Measurements from ENCODE around the gene PANK4. TPM values are rescaled to one million over a fixed set of nuclear protein-coding genes. Genes with fewer than 3 reads are reported as not detected.

PANK4 gene
- total and polyA plus RNA-seq, 2 of the 8 experiments (the other 6 are each of a cell fraction or from before 2014, with no cell fraction given), result 20.1 to 29.7 TPM

DNA sequence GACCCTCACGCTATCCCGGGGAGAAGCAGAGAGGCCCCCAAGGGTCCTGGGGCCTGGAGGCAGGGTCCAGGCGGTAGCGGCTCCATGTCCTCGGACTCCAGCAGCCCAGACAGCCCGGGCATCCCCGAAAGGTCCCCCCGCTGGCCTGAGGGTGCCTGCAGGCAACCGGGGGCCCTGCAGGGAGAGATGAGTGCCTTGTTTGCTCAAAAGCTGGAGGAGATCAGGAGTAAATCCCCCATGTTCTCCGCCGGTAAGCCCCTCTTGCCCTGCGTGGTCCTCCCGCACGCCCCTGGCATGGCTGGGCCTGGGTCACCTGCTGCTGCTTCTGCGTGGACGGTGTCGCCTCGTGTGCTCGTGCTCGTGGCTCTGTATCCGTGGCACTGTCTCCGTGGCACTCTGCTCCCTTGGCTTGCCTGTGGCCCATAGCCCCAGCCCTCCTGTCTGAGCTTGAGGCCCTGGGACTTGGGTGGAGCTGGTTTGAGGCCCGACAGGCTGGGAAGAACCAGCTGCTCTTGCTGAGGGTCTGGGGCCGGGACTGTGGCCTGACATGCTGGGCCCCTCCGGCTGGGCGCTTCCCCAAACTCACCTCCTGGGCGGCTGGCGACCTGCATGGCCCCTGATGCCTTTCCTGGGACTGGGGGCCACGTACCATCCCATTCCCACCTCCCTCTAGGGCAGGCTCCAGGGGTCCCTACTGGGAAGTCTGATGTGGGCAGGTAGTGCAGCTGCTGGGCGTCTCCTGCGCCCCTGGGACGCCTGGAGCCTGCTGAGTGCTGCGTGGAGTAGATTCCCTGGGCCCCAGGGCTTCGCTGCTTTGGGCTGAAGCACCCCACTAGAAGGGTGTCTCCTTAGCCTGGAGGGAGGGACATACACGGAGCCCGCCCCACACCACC is 23.5 kb downstream of the PANK4 start:
- Histone ChIP-seq H3K27me3 (replicated peaks in 1 of 4; ENCODE audit: control insufficient read depth in 3 of 4, extremely low read depth in 1 of 4, insufficient read depth in 3 of 4, low read length in 3 of 4) (peaks cover 0 to 2% (median 0%) of the 10 kb centered on the region in 4 experiments; a peak in 3 of 7 replicates), H3K14ac (ENCODE audit: insufficient read length) (no peak overlapping the region), H3K23ac (ENCODE audit: insufficient read length) (no peak overlapping the region), H2AFZ (ENCODE audit: low read length) (no peak overlapping the region), H2BK12ac (ENCODE audit: low read depth, low read length) (0 out of 2 replicates have a peak overlapping the region, but pooled peaks have one; percentile 39), H3K56ac (replicated peaks; ENCODE audit: insufficient read length, low read depth, low read length) (no peak overlapping the region), H3K18ac (ENCODE audit: extremely low read depth, low read length) (no peak overlapping the region), H4K5ac (ENCODE audit: insufficient read length, low read depth, low read length) (no peak overlapping the region), H2BK20ac (ENCODE audit: low read length) (no peak overlapping the region), H2BK15ac (ENCODE audit: low read length) (no peak overlapping the region), H3K9ac (replicated peaks in 1 of 4; ENCODE audit: extremely low read depth in 1 of 4, low read depth in 3 of 4, low read length in 3 of 4) (no peak overlapping the region), H3K9me3 (ENCODE audit: insufficient read depth in 2 of 2, low read depth in 1 of 2, low read length in 1 of 2) (no peaks in the 10 kb centered on the region), H3K79me2 (ENCODE audit: control insufficient read depth in 1 of 2, insufficient read depth in 2 of 2, low read length in 2 of 2) (no peaks in the 10 kb centered on the region), H2AK5ac (ENCODE audit: low read depth, low read length) (no peak overlapping the region), H4K8ac (ENCODE audit: extremely low read depth, insufficient read depth, low read length) (no peak overlapping the region; the same call in 1 of the 2 replicates), H3K79me1 (ENCODE audit: low read depth, low read length) (no peaks in the 10 kb centered on the region), H2BK120ac (replicated peaks; ENCODE audit: low read depth, low read length) (no peak overlapping the region), H3K23me2 (ENCODE audit: low read depth, low read length) (no peaks in the 10 kb centered on the region), H3K36me3 (ENCODE audit: control insufficient read depth in 2 of 4, insufficient read depth in 4 of 4, low read length in 3 of 4) (peaks cover 0 to 2% (median under 1%) of the 10 kb centered on the region in 4 experiments; a peak in 2 of 8 replicates), H3K4ac (replicated peaks; ENCODE audit: insufficient read length, low read depth, low read length) (peak overlapping the region; percentile 53), H2BK5ac (ENCODE audit: low read depth, low read length) (no peak overlapping the region), H4K91ac (replicated peaks; ENCODE audit: insufficient read length, low read length) (no peak overlapping the region), H3K27ac (ENCODE audit: low read depth, low read length) (no peak overlapping the region), H3K4me3 (ENCODE audit: extremely low read depth in 1 of 4, insufficient read depth in 2 of 4, low read depth in 3 of 4, low read length in 4 of 4) (no peak overlapping the region), H4K20me1 (replicated peaks in 1 of 2; ENCODE audit: control insufficient read depth in 1 of 2, insufficient read depth in 2 of 2, low read length in 2 of 2) (peaks cover 4 to 17% of the 10 kb centered on the region in 2 experiments), H3K4me2 (ENCODE audit: insufficient read depth in 1 of 2, low read depth in 2 of 2, low read length in 2 of 2) (no peak overlapping the region), H3K4me1 (replicated peaks in 1 of 4; ENCODE audit: control insufficient read depth in 3 of 4, insufficient read depth in 4 of 4, low read length in 3 of 4) (no peaks in the 10 kb centered on the region; a peak in 1 of 7 replicates)
- TF ChIP-seq NRF1 (IDR thresholded peaks at IDR 0.05; ENCODE audit: low read depth, low read length), result no peak
- peak; percentile 77 for TF ChIP-seq EGR1 (IDR thresholded peaks at IDR 0.05; ENCODE audit: borderline replicate concordance, low read depth, low read length)
- ChIA-PET POLR2A (ENCODE audit: partially characterized antibody) (interaction anchor here (1.0 to 2.3 kb wide), 6 partner anchors 11 to 43 kb away, joined by 3 to 6 read pairs (median 5); no protein-coding TSS in a partner anchor), CTCF (ENCODE audit: partially characterized antibody) (interaction anchor here (0.6 to 1.6 kb wide), 6 partner anchors 11 to 963 kb away, joined by 3 to 4 read pairs (median 3); no protein-coding TSS in a partner anchor)
- FAIRE-seq, result no peak
- WGBS, 2 experiments (ENCODE audit: extremely low coverage in 1 of 2, insufficient coverage in 1 of 2, insufficient read length in 1 of 2, insufficient replicate concordance in 2 of 2, low coverage in 1 of 2, low lambda C conversion rate in 2 of 2, missing lambda C conversion rate in 1 of 2), result 93% methylated on average over 29 of the region's 36 CpGs; no CpG with 5 or more reads in 1 of the 2 experiments
- DNase-seq (ENCODE audit: low read depth in 1 of 2, low spot score in 2 of 2), result no peak

Data from H1 (cell line).